SH-SY5Y (cell line): ENCODE results near the gene PHLPP1.

Experiments
- GATA2 ChIP-seq: IDR thresholded peaks from 2 replicates; pipeline ENCODE4 v1.6.1; 2011; ENCODE audit warnings: mild to moderate bottlenecking, low read depth, low read length
- GATA3 ChIP-seq: IDR thresholded peaks from 2 replicates; pipeline ENCODE4 v1.6.1; 2011; ENCODE audit warnings: low read depth, mild to moderate bottlenecking, low read length, moderate library complexity

DNA sequence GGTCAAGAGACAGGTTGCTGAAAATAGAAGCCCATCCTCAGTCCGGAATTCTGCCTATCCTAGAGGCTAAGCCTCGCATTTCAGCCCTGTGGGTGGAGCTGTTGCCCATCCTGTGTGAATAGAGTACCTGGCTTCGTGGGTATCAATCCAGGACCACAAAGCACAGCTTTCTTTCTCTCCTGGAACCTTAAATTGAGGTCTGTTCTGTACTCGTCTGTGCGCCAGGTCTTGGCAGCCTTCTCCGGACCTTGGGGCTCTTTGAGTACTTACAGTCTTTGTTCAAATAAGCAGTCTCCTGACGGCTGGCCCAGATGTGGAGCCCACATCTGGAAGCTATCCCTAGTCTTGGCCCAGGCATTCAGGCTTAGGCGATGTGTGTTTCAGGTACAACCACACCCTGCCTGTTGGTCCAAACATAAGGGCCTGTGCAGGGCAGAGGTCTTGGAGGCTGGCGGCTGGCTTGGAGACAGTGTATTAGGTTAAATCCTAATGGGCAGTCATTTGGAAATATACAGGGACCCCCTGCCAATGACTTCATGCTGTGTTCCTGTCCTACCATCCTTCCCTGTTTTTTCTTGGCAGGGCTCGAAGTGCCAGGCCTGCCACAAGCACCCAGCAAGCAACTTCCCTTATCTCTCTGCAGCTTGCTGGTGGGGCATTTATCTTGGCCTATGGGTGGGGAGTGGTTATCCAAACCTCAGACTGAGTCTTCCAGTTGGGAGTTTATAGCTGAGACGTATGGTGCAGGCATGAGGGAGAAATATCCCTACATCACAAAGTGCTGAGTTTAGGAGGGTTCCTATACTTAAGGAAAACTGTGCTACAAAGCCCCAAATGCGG lies 310.1 kb downstream of the PHLPP1 start:
- TF ChIP-seq GATA2 (no peak), GATA3 (no peak)
